HepG2 (cell line): ENCODE measurements around the gene ASB5. TPM values are rescaled to one million over a fixed set of nuclear protein-coding genes. Genes with fewer than 3 reads are reported as not detected.

Source experiments
- ATAC-seq: fragments of 200-7000 bp; cut with Tn5 transposase; 3 replicates; pipeline ENCODE4 v1.9.1; 2020; ENCODE audit warnings: mild to moderate bottlenecking, moderate library complexity
- BruUV-seq: library from RNA; stranded (reverse); fragments of 400-500 nt; replicated peaks from 2 replicates; lab custom pipeline; 2021; lab: Mats Ljungman, UMichigan
- CTCF ChIA-PET: fragments of 300-600 bp; formaldehyde crosslinking; extraction: SDS; loops from one replicate; lab custom pipeline; 2021; ENCODE audit warnings: low total read pairs, inconsistent platforms, low intra/inter-chr PET ratio; lab: Yijun Ruan, JAX
- POLR2A ChIA-PET: fragments of 350-600 bp; sonication (Branson Sonifier 250); formaldehyde crosslinking; loops from one replicate; lab custom pipeline; 2020; ENCODE audit warnings: antibody characterized with exemption, inconsistent platforms; lab: Yijun Ruan, JAX
- DNase-seq: peaks from one replicate; pipeline ENCODE4 v3.0.0-alpha.2; 2015; ENCODE audit warnings: low spot score
- FAIRE-seq: peaks from 3 replicates; lab custom pipeline; 2011; peaks lifted over from hg19 to GRCh38; lab: Jason Lieb, UNC
- H2AFZ ChIP-seq: one replicate; pipeline ENCODE4 v1.6.1; 2011; ENCODE audit warnings: low read length, inconsistent platforms
- H3K27ac ChIP-seq: fragments of 300-600 bp; 3 replicates; pipeline ENCODE4 v1.8.0; 2011; ENCODE audit warnings: mixed run types, mild to moderate bottlenecking, mixed read lengths, low read length, inconsistent platforms; ENCODE audit not compliant: insufficient read depth; ENCODE audit errors: extremely low read length
- H3K27me3 ChIP-seq, 2 experiments: fragments of 200-600 bp in 1 of 2; 2 replicates in 1 of 2; 3 replicates in 1 of 2; pipeline versions ENCODE4 v1.6.0 to v1.8.0; 2011; ENCODE audit warnings: low read length in 2 of 2, mild to moderate bottlenecking in 2 of 2, moderate library complexity in 2 of 2, inconsistent platforms in 1 of 2; ENCODE audit not compliant: insufficient read depth in 2 of 2, control insufficient read depth in 1 of 2
- H3K36me3 ChIP-seq, 2 experiments: fragments of 200-600 bp in 1 of 2; replicated peaks in 1 of 2; 2 replicates in 1 of 2; 3 replicates in 1 of 2; pipeline versions ENCODE4 v1.5.1 to v1.8.0; 2011; ENCODE audit warnings: low read length in 2 of 2, inconsistent platforms in 1 of 2; ENCODE audit not compliant: insufficient read depth in 2 of 2, control insufficient read depth in 1 of 2
- H3K4me1 ChIP-seq: 2 replicates; pipeline ENCODE4 v1.5.1; 2012; ENCODE audit warnings: low read length, inconsistent platforms; ENCODE audit not compliant: insufficient read depth
- H3K4me2 ChIP-seq: 2 replicates; pipeline ENCODE4 v1.6.0; 2011; ENCODE audit warnings: low read depth, low read length, inconsistent platforms
- H3K4me3 ChIP-seq, 3 experiments: fragments of 200-600 bp in 1 of 3; sonication (generic), shearing (Covaris generic) in 1 of 3; replicated peaks in 1 of 3; 2 replicates each; pipeline ENCODE4 v1.5.1; 2011 to 2016; ENCODE audit warnings: low read length in 3 of 3, inconsistent platforms in 2 of 3, low read depth in 2 of 3, mild to moderate bottlenecking in 2 of 3, control low read depth in 1 of 3, mixed read lengths in 1 of 3; ENCODE audit not compliant: insufficient read depth in 1 of 3
- H3K79me2 ChIP-seq: one replicate; pipeline ENCODE4 v1.6.1; 2011; ENCODE audit warnings: low read length, inconsistent platforms; ENCODE audit not compliant: insufficient read depth
- H3K9ac ChIP-seq: 2 replicates; pipeline ENCODE4 v1.6.0; 2011; ENCODE audit warnings: mild to moderate bottlenecking, low read depth, low read length, inconsistent platforms; ENCODE audit not compliant: insufficient read depth
- H3K9me3 ChIP-seq: 2 replicates; pipeline ENCODE4 v1.5.1; 2012; ENCODE audit warnings: mild to moderate bottlenecking, low read length
- H4K20me1 ChIP-seq: 2 replicates; pipeline ENCODE4 v1.6.0; 2011; ENCODE audit warnings: inconsistent platforms, mild to moderate bottlenecking, low read length, moderate library complexity; ENCODE audit not compliant: insufficient read depth
- AFF4 ChIP-seq: sonication (generic); formaldehyde crosslinking; IDR thresholded peaks from 2 replicates; pipeline ENCODE4 v1.4.0; 2020; ENCODE audit warnings: missing genetic modification reagents
- ATM ChIP-seq: fragments of 450-650 bp; IDR thresholded peaks from 2 replicates; pipeline ENCODE4 v1.7.1; 2017; ENCODE audit warnings: mild to moderate bottlenecking, borderline replicate concordance
- NFRKB ChIP-seq: fragments of 450-650 bp; IDR thresholded peaks from 2 replicates; pipeline ENCODE4 v1.6.1; 2017
- NR2F6 ChIP-seq, 2 experiments: IDR thresholded peaks; 2 replicates each; pipeline ENCODE4 v1.6.1; 2016; ENCODE audit warnings: antibody characterized with exemption in 1 of 2, mild to moderate bottlenecking in 1 of 2
- REST ChIP-seq, 2 experiments: IDR thresholded peaks; 2 replicates each; pipeline ENCODE4 v1.6.1; 2011 to 2012; ENCODE audit warnings: low read length in 2 of 2, borderline replicate concordance in 1 of 2, low read depth in 1 of 2, mild to moderate bottlenecking in 1 of 2, moderate library complexity in 1 of 2
- SKI ChIP-seq: fragments of 450-650 bp; IDR thresholded peaks from one replicate; pipeline ENCODE4 v1.6.1; 2018; ENCODE audit warnings: mild to moderate bottlenecking; ENCODE audit not compliant: partially characterized antibody
- SMAD9 ChIP-seq: sonication (generic); formaldehyde crosslinking; IDR thresholded peaks from 2 replicates; pipeline ENCODE4 v1.5.1; 2020; ENCODE audit warnings: mild to moderate bottlenecking, missing genetic modification reagents
- SMC3 ChIP-seq: IDR thresholded peaks from 2 replicates; pipeline ENCODE4 v1.6.1; 2011; ENCODE audit warnings: low read length, improper control_type of control experiment
- STAT5B ChIP-seq: sonication (generic); formaldehyde crosslinking; IDR thresholded peaks from 2 replicates; pipeline ENCODE4 v1.4.0; 2020; ENCODE audit warnings: missing genetic modification reagents
- TFDP2 ChIP-seq: sonication (generic); formaldehyde crosslinking; IDR thresholded peaks from 2 replicates; pipeline ENCODE4 v1.4.0; 2020; ENCODE audit warnings: missing genetic modification reagents
- ZFP91 ChIP-seq: sonication (generic); formaldehyde crosslinking; IDR thresholded peaks from 2 replicates; pipeline ENCODE4 v1.9.0; 2022; ENCODE audit warnings: missing genetic modification reagents, mild to moderate bottlenecking, borderline replicate concordance
- ZNF569 ChIP-seq: sonication (generic); formaldehyde crosslinking; IDR thresholded peaks from 2 replicates; pipeline ENCODE4 v1.5.0; 2020; ENCODE audit warnings: mild to moderate bottlenecking, missing genetic modification reagents, moderate library complexity, borderline replicate concordance
- ZNF746 ChIP-seq: sonication (generic); formaldehyde crosslinking; IDR thresholded peaks from 2 replicates; pipeline ENCODE4 v1.8.0; 2022; ENCODE audit warnings: mild to moderate bottlenecking, missing genetic modification reagents
- ZNF83 ChIP-seq: sonication (generic); formaldehyde crosslinking; IDR thresholded peaks from 2 replicates; pipeline ENCODE4 v1.4.0; 2020; ENCODE audit warnings: missing genetic modification reagents, mild to moderate bottlenecking, borderline replicate concordance
- WGBS: methylation state at CpG from one replicate; pipeline ENCODE4 v1.1.6; 2017; ENCODE audit warnings: low lambda C conversion rate; 5-methylcytosine and 5-hydroxymethylcytosine counted together
- in situ Hi-C: cut with HindIII; loops from 2 replicates; pipeline ENCODE4 v1.10.0; 2017; ENCODE audit warnings: low pct_unique_long_range_greater_than_20kb; ENCODE audit not compliant: extremely low pct_ligation_motif_present
- intact Hi-C: fragments of 100-400 bp; cut with micrococcal nuclease; formaldehyde crosslinking; loops from one replicate; pipeline ENCODE4 v1.10.0; 2022; ENCODE audit not compliant: unreplicated experiment
- polyA plus RNA-seq, 8 experiments: library from polyadenylated mRNA; depleted of rRNA in 3 of 8; stranded (reverse) in 7 of 8; unstranded in 1 of 8; fragments of >200 nt; fragmentation: Illumina TruSeq in 4 of 8; extraction: Trizol in 4 of 8; gene quantifications; 2 replicates each; pipeline versions ENCODE4 v1.2.1 to v1.2.3, GENCODE V29; 2011 to 2016; ENCODE audit warnings: low read depth in 4 of 8, missing spikeins in 1 of 8, mixed read lengths in 1 of 8; ENCODE audit not compliant: insufficient read depth in 1 of 8
- total RNA-seq, 5 experiments: library from RNA; depleted of rRNA; stranded (reverse); fragments of >200 nt; fragmentation: Illumina TruSeq; extraction: Trizol; gene quantifications; 2 replicates each; pipeline ENCODE4 v1.2.3, GENCODE V29; 2016; ENCODE audit warnings: low read depth in 1 of 5

ASB5 gene
- total and polyA plus RNA-seq, 2 of the 13 experiments (the other 11 are each of a cell fraction or from before 2014, with no cell fraction given), result not detected

GRCh38 chr4:176300036-176300435, 31.0 kb upstream of the ASB5 start (continued):
- TF ChIP-seq SMAD9 (CRISPR knock-in tag) (no peak), ZFP91 (CRISPR knock-in tag) (no peak), NFRKB (no peak), AFF4 (no peak), SKI (no peak), TFDP2 (CRISPR knock-in tag) (no peak)
- TF ChIP-seq, all 625 proteins: peak for 0

- Histone ChIP-seq H4K20me1 (no peaks in the 10 kb centered on the region), H3K27ac (no peak overlapping the region), H3K9ac (no peak overlapping the region), H3K4me3 (no peak overlapping the region), H3K9me3 (no peaks in the 10 kb centered on the region), H3K79me2 (no peaks in the 10 kb centered on the region), H3K4me1 (no peaks in the 10 kb centered on the region), H3K36me3 (no peaks in the 10 kb centered on the region), H3K27me3 (no peaks in the 10 kb centered on the region), H2AFZ (no peak overlapping the region), H3K4me2 (no peak overlapping the region)
- in situ Hi-C loops, result no loop called here
- WGBS, result 13% methylated on average over 6 of the region's 6 CpGs
- ChIA-PET CTCF (no interaction called here), POLR2A (no interaction called here)
- ATAC-seq (no peak), DNase-seq (no peak), FAIRE-seq (no peak)
- BruUV-seq, result no TSS peak
- intact Hi-C loops, result no loop called here
- TF ChIP-seq ZNF746 (CRISPR knock-in tag) (no peak), REST (IDR thresholded peaks at IDR 0.05; ENCODE audit: borderline replicate concordance in 1 of 2, low read depth in 1 of 2, low read length in 2 of 2) (no peak), ZNF569 (no peak), ATM (no peak), STAT5B (no peak), ZNF83 (CRISPR knock-in tag) (no peak), NR2F6 (IDR thresholded peaks at IDR 0.05) (no peak), NR2F6 (CRISPR knock-in tag; IDR thresholded peaks at IDR 0.05) (no peak), SMC3 (no peak)
Measured at GRCh38 chr4:176298664-176299063, 29.6 kb upstream of the ASB5 start.
